IPS DF 19.7 (cell line): ENCODE results near the gene VASN.
"Not testable (repeated sequence)": the region's sequence is repeated elsewhere in the genome, so short reads cannot be mapped to it uniquely, and the experiment has no call there.

Experiments
- DNase-seq: peaks from one replicate; pipeline ENCODE4 v3.0.0-alpha.2; 2013; ENCODE audit warnings: low read depth, low spot score

The VASN gene

GRCh38 chr16:4385066-4385788 lies 13.6 kb downstream of the VASN start:
- no peak for DNase-seq

DNA sequence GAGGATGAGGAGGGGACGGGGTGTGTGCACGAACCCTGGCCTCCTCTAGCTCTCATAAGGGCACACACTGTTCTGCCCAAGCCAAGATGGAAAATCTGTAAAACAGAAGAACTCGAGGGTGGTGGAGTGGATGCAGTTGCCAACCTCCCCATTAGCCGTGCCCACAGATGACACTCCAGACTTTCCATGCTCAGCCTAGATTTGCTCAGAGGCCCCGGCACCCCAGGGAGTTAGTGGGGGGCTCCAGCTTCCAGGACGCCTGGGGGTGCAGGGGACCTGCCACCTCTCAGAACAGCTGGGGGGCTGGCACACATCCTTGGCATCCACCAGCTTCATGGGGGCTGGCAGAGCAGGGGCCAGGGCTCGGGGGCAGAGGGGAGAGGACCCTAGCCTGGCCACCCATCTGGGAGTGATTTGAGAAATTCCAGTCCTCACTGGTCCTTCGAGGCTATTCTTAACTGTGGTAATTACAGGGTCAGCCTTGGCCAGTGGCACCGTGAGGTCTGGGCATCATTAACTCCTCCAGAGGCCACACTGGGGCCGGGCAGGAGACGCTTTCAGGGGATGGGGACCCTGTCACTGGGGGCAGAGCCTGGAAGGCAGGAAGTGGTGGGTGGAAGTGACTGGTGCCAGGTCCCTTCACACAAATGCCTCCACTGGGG lies 14.3 kb downstream of the VASN start:
- no peak for DNase-seq

DNA sequence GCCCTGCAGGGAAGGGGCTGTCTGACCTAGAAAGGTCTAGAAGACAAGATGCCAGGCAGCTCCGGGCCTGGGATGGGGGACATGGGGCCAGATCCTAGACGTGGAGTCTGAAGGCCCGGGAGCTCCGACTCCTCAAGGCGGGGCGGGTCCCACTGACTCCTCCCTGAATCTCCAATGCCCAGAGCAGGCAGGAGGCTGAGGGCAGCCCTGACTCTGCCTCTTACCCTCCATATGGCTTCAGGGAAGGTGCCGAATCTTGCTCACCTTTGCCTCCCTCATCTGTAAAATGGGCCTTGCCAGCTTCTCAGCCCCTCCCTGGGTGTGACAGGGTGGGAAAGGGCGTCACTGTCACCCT lies 14.8 kb downstream of the VASN start:
- no peak for DNase-seq

GRCh38 chr16:4386951-4387565 lies 15.4 kb downstream of the VASN start:
- DNase-seq: no peak

DNA sequence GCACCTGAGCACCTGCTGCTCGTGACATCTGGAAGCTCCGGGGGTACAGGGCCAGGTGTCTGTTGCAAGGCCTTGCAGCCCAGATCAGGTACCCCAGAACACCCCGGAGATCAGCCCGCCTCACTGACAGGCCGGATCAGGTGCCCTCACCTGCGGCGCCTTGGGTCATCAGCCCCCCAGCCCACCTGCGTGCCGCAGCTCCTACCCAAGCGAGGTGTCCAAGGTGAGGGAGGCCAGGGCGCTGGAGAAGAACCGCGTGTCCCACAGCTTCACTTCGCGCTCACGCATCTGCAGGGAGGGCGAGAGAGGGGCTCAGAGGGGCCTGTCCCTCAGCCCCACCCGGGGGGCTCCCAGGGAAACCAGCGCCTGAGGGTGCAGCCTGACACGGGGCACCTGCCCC lies 16.1 kb downstream of the VASN start:
- DNase-seq: no peak

GRCh38 chr16:4388271-4389021 lies 16.8 kb downstream of the VASN start:
- no peak for DNase-seq

- DNase-seq: no peak
These were observed 17.7 kb downstream of the VASN start for GRCh38 chr16:4389051-4389955.

DNA sequence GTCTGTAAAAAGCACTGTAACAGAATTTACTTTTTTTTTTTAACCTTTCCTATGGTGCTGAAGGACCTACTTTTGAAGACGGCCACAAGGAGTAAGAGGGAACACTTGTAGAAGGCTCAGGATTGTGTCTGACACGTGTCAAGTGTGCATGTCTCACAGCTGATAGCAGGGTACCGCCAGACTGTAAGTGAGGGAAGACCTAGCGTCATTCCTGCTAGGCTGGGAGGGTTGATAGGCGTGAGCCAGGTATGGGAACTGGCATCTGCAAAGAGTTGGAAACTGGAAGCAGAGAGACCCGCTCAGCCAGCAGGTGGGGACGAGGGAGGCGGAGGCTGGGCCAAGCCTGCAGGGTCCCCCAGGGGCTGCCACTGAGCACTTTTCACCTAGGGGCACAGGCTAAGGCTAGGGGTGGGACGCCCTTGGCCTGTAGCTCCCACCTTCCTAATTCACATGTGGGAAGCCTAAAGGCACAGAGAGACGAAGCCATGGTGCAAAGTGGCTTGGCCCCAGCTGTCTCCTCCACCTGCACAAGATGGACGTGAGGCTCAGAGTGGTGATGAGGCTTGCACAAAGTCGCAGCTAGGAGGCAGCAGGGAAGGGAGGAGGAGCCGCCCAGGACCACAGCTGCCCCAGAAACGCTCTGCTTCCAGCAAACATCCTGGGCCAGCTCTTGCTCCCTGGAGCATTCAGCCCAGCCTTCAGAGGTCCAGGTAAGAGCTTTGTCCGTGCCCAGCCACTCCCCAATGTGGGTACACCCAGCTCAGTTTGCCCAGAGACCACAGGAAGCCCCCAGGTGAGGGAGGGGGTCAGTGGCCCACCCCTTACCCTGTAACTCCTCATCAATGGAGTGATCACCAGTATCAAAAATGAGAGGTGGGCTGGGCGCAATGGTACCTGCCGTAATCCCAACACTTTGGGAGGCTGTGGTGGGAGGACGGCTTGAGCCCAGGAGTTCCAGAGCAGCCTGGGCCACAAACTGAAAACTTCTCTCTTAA lies 18.9 kb downstream of the VASN start:
- no peak for DNase-seq

DNA sequence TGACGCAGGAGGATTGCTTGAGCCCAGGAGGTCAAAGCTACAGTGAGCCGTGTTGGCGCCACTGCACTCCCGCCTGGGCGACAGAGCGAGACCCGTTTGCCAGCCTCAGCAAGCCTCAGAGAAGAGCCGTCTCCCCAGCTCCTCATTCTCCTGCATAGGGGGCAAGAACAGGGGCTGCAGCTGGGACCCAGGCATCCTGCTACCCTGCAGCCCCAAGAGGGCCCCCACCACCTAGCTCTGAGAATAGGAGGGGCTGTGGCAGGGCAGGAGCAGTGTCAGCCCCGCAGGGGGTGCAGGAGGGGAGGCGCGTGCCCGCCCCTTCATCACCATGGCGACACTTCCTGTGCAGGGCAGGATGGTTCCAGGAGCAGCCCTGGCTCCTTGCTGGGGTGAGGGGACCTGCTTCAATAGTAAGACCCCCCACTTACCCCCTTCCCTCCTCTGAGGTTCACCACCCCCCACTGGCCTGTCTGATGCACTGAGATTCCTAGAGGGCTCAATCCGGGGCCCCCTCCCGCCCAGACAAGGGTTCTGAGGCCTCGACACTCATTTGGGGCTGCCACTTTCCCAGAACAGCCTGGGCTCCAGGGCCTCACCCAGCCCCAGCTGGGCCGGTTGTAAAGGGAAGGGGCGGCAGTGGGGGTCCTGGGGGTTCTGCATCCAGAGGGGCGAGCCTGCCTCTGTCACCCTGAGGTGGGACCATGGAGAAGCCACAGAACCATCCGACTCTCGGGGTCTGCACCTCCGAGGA lies 20.2 kb downstream of the VASN start:
- DNase-seq: no peak

- DNase-seq: no peak
These were observed 21.0 kb downstream of the VASN start for GRCh38 chr16:4392382-4393239.

GRCh38 chr16:4393240-4393600 lies 21.6 kb downstream of the VASN start:
- no peak for DNase-seq

GRCh38 chr16:4393850-4394249 lies 22.2 kb downstream of the VASN start:
- DNase-seq: not testable (repeated sequence)

DNA sequence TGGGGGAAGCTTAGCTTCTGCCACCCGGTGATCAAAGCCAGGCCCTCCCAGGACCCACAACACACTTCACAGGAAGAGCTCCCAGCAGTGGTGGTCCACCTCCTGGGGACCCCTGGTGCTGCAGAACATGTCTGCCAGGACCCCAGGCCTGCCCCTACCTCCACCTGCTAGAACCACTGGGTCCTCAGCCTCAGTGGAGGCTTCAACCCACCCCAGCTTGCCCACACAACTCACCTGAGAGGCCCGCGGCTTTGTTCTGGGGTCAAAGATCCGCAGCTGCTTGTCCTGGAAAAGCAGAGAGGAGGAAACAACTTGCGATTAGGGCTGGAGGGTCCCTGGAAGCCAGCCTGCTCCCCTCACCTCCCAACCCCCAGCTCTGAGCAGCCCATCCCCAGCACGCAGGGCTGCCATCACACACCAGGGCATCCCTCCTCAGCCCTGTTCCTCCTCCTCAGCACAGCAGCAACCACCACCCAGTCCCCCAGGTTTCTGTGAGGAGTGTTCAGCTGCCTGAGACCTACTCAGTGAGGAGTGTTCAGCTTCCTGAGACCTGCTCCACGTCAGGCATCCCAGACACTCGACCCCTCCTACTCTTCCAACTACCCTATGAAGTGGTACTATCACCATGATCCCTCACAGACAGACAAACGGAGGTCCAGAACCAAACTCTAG lies 23.5 kb downstream of the VASN start:
- no peak for DNase-seq

DNA sequence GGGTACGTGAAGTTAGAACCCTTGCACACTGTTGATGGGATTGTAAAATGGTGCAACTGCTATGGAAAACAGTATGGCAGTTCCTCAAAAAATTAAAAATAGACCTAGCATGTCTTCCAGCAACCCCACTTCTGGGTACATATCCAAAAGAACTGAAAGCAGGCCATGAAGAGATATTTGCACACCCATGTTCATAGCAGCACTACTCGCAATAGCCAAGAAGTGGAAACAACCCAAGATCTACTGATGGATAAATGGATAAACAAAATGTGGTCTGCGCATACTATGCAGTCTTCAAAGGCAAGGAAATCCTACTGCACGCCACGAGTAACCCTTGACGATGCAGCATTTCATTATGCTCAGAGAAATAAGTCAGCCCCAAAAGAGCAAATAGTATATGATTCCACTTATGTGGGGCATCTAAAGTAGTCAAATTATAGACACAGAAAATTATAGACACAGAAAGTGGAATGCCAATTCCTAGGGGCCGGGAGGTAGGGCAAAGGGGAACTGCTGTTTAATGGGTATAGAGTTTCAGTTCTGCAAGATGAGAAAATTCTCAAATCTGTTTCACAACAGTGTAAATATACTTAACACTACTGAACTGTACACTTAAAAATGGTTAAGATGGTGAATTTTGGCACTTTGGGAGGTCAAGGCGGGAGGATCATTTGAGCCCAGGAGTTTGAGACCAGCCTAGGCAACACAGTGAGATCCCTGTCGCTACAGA lies 27.5 kb downstream of the VASN start:
- no peak for DNase-seq

DNA sequence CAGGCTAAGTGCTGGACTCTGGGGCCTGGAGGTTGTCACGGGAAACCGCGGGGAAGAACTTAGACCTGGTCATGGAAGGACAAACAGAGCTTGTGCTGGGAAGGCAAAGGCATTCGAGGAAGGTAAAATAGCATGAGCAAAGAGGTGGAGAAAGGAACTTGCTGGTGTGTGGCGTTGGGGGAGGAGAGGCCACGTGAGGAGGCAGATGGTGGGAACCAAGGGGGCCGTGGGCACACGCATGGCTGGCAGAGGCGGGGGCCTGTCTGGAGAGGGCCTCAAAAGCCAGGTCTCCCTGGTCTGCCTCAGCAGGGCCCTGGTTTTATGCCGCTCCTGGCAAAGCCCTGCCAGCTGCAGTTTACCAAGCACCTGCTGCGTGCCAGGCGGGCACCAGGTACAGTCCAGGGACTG lies 29.4 kb downstream of the VASN start:
- DNase-seq: no peak

GRCh38 chr16:4401510-4401909 lies 29.9 kb downstream of the VASN start:
- no peak for DNase-seq

- no peak for DNase-seq
These were observed 30.9 kb downstream of the VASN start for GRCh38 chr16:4402439-4403132.
